NCI-H748 (cell line): ENCODE data around the gene SCAI.
"Not testable (repeated sequence)": the region's sequence is repeated elsewhere in the genome, so short reads cannot be mapped to it uniquely, and the experiment has no call there.

ENCODE experiments used
- DNase-seq: peaks from one replicate; lab custom pipeline; 2025; ENCODE audit not compliant: unreplicated experiment; lab: John Stamatoyannopoulos, UW

Gene SCAI

DNA sequence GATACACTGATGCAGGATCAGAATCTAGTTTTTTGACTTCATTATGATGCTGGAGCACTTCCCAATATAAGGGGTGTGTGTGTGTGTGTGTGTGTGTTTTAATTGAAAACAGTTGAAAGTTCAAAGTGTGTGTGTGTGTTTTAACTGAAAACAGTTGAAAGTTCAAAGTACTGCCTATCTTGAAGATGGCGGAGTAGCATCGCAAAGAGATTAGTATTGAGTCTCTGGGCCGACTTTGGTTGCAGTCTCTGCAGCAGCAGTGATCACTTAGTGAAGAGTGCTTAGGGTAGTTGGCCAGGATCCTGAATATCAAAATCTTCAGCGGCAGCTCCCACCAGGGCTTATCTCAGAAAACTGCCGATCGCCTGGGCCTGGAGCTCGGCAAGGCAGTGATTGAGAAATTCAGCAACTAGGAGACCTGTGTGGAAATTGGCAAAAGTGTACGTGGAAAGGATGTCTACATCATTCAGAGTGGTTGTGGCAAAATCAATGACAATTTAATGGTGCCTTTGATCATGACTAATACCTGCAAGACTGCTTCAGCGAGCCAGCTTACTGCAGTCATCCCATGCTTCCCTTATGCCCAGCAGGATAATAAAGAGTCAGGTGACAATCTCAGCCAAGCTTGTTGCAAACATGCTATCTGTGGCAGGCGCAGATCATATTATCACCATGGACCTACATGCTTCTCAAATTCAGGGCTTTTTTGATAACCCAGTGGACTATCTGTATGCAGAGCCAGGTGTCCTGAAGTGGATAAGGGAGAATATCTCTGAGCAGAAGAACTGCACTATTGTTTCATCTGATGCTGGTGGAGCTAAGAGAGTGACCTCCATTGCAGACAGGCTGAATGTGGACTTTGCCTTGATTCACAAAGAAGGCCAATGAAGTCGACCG is 7.3 kb upstream of the SCAI start:
- DNase-seq = no peak

DNA sequence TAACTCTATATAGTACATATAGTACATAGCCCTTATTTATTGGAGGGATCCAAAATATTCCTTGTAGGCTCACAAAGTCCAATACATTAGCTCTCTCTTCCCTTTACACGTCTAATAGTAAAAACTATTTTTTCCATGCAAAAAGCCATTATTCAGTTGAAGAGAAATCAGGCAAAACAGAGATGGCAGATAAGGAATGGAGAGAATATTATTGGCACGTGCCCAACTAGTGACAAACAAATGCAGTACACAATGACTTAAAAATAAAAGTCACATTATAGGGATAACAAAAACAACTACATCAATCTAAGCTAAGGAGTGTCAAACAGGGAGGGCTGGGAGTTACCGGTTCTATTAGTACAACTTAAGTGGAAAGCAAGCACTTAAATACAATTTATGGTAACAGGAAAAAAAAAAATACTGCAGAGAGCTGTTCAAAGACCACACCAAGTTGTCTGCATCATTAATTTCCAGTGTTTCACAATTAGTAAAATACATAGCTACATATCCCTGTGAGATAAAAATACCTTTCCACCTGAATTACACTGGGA is 4.1 kb upstream of the SCAI start:
- no peak for DNase-seq

DNA sequence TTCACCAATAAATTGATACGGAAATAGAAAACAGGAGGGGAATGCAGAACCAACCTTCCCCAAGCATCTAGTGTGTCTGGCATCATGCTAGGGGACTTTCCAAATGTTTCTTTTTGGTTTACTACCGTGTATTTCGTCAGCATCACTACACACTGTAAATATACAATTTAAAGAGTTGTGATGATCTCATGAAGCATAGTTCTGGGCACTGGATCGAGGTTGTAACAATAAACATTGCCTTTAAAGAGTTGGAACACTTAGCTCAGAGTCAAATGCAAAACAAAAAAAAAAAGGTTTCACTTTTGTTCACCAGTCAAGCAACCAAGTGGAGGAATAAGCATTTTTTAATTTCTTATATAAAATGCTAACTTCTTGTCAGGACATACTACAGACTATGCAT is 2.9 kb upstream of the SCAI start:
- DNase-seq = no peak

DNA sequence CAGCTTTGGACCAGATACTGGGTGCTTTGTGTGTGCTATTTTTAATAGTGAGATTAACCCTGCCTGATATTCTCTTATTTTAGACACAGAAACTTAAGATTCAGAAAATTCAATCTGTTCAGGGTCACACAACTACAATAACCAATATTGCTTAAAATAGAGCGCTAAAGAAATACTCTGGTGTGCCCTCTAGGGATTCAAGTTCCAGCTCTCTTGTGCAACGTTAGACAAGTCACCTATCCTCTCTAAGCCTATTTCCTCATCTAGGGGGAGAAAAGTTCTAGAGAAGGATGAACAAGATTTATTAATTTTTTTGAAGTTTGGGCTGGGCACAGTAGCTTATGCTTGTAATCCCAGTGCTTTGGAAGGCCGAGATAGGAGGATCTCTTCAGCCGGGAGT is 2.1 kb upstream of the SCAI start:
- DNase-seq = no peak

DNA sequence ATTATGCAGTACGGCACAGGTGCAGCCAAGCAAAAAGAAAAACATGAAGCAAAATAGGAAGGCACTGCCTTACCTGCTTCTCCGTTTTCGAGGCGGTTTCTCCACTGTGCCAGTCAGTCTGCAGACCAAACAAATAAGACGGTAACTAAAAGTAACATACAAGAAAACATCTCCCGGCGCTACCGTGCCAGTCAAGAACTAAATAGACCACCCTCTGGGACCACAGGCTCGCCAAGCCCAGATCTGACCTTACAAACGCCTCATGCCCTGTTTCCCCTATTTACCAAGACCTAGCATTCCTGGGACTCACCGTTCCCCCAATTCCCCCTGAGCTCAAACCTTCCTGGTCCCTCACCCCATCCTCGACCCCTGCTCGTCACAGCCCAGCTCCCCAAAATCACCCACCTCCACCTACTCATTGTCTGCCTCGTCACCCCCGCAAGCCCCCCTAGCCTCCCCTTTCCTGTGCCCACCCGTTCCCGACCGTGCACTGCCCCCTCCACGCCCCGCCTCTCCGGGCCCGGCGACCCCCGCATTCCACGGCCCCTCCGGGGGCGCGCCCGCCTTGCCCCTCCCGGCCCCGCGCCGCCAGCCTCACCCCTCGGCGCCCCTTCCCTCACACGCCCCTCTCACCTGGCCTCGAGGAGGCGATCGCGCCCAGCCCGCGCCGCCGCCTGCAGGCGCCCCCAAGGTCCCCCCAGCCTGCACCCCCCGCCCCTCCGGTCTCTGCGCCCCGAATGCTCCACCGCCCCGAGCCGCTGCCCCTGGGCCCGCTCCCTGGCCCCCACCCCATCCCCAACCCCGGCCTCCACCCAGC is 560 bp downstream of the SCAI start:
- DNase-seq = peak; percentile 70

DNA sequence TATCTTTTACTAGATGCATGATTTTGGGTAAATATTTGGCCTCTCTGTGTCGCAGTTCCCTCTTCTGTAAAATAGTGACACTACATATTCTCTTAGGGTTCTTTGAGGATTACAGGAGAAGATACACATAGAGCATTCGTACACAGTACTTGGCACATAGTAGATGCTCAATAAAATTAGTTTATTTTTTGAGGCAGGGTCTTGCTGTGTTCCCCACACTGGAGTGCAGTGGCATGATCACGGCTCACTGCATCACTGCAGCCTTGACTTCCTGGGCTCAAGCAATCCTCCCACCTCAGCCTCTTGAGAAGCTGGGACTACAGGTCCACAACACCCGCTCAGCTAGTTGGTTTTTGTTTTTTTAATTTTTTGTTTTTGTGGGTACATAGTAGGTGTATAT is 1.6 kb downstream of the SCAI start:
- no peak for DNase-seq

DNA sequence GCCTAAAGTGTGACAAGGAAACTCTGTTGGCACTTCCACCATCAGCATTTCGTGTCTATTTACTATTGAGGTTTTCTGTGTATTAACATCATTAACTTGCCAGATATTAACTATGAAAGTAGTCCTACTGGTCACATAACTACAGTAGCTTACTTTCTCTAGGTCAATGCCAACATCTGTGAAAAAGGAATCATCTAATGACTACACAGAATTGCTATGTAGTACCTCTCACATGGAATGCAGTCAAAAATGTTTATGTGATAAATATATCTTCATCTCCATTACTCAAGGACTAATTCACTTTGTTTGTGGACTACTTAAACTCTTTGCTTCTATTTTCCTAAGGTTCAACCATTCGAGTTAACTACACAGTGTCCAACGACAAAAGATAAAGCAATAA is 2.1 kb downstream of the SCAI start:
- DNase-seq = no peak

DNA sequence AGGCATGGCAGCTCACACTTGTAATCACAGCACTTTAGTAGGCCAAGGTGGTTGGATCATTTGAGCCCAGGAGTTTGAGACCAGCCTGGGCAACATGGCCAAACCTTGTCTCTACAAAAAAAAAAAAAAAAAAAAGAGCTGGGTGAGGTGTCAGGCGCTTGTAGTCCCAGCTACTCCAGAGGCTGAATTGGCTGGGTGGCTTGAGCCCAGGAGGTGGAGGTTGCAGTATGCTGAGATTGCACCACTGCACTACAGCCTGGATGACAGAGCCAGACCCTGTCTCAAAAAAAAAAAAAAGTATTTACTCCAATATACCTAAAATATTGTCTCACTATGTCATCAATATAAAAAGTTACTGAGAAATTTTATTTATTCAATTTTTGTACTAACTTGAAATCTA is 2.8 kb downstream of the SCAI start:
- DNase-seq = no peak

DNA sequence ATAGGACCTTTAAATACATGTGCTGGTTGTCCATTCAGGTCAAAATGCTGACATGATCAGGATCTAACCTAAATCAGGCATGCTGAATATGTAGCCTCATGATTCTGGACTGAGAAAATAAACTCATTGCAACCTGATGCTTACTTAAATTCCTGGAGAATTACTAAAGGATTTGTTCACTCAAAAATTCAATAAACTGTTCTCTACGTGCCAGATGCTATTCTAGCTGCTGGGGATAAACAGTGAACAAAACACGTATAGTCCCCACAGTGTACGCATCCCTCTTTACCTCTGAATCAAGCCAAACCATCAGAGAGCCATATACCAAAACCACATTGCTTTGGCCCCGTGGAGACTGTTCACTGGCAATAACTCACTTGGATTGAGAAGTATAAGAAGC is 6.1 kb downstream of the SCAI start:
- no peak for DNase-seq

DNA sequence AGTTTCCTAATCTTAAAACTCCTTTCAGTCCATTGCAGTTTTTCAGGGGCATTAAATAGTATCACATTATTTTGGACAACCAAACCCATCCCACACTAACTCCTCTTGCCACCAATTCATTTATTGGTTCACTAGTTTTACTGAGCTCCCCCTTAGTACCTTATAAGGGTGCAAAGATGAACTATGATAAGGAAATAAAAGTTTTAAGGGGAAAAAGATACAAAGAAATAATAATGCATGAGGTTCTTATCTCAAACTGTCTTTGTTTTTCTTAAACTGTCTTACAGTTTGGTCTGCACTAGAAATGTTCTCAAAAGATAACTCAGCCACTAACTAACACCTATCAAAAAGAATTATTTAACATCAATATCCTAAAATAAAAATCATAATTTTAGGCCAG is 8.4 kb downstream of the SCAI start:
- no peak for DNase-seq

DNA sequence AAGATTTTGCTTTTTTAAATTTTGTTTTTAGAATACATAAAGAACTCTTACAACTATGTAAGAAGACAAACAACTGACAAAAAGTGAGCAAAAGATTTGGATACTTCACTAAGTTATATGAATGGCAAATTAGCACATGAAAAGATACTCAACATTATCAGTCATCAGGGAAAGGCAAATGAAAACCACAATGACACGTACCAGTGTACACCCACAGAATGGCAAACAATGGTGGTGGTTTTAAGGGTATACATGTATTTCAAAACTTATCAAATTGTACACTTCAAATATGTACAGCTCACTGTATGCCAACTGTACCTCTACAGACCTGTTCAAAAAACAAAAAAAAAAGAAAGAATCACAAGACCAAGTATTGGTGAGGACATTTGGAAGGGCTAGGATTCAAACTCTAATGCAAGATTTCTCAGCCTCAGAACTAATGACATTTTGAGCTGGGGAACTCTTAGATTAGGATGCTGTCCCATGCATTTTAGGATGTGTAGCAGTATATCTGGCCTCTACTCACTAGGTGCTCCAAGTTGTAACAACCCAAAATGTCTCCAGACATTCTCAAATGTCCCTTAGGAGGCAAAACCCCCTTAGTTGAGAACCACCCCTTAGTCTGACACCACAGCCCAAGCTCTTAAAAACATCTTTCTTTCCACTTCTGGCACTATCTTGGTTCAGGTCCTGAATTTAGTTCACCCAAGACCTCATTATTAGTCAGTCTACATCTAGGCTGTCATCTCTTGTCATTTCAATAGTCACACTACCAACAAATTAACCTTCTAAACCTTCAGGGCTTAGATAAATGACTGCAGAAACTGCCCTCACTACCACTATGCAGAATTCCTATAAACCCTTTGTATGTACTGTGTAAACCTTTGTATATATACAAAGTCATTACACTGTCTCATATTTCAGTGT is 9.7 kb downstream of the SCAI start:
- no peak for DNase-seq

DNA sequence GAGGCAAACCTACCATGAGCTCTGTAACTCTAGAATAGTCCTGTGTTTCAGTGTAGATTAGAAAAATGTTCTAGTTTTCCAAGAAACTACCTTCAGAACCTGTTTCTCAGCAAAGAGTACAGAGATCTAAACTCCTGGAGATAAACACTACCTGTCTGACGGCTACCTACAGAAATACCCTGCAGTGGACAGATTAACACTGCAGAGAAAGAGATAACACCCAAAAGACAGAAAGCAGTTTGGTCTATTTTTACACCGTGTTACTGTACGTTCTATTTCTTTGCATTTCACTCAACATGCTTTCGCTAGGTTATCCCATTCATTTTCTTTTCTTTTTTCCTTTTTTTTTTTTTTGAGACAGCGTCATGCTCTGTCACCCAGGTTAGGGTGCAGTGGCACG is 11.6 kb downstream of the SCAI start:
- DNase-seq = no peak

DNA sequence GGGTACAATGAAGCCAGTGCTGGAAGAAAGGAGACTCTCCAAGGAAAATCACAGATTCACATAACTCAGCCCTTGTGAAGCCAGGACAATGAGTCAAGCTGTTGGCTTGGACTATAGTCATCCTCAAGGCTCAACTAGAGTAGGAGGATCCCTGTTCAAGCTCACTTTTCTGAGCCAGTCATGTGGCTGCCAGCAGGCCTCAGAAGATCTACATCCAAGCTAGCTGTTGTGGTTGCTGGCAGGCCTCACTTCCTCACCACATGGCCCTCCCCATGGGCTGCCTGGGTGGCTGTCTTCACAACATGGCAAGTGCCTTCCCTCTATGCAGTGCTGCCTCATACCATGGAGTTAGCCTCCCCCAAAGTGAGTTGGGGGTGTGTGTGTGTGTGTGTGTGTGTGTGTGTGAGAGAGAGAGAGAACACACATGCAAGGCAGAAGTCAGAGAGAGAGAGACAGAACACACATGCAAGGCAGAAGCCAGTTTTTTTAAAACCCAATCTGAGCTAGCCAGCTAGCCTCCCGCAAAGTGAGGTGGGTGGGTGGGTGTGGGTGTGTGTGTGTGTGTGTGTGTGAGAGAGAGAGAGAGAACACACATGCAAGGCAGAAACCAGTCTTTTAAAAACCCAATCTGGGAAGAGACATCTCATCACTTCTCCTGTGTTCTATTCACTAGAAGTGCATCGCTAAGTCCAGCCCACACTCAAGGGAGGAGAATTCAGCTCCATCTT is 17.1 kb downstream of the SCAI start:
- no peak for DNase-seq

DNA sequence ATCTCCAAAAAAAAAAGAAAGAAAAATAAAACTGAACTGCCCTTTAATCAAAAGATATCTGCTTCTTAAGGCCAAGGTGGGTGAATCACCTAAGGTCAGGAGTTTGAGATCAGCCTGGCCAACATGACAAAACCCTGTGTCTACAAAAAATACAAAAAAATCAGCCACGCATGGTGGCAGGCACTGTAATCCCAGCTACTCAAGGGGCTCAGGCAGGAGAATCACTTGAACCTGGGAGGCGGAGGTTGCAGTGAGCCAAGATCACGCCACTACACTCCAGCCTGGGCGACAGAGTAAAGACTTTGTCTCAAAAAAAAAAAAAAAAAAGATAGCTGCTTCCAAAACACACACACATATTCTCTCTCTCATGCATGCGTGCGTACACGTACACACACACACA is 17.8 kb downstream of the SCAI start:
- no peak for DNase-seq

DNA sequence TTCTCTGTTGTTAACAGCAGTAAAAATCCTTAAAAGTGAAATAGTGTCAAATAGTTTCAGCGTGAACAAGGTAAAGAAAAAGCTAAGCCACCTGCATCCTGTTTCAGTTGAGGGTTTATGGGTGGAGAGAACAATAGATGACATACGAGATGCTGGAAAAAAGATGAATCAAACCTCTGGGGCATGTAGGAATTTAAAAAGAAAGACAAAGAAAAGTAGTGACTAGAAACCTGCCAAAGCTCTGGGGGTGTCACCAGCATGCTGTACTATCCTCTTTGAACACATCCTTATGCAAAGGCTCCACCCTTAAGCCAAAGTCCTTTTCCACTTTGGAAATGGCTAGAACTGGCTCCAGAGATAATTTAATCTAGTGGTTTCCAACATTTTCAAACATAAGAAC is 22.2 kb downstream of the SCAI start:
- DNase-seq = no peak

DNA sequence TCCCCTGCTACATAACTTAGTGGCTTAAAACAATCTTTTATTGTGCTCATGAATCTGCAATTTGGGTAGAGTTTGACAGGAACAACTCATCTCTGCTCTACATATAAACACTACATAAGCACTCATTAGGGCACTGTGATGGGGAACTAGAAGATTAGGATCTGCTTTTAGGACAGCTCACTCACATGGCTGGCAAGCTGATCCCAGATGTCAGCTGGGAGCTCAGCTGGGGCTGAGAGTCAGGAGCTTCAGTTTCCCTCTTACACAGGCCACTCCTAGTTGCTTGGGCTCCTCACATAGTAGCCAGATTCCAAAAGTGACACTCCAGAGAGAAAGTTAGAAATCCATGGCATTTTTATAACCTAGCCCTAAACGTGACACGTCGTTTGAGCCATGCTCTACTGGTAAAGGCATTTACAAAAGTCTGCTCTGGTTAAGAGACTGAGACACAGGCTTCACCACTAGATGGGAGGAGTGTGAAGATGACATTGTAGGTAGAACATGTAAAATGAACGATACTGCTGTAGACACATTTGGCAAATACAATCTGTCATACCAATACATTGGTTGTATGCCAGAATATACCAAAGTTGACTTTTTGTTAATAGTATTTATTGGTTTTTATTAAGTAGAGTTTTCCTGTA is 23.6 kb downstream of the SCAI start:
- no peak for DNase-seq

DNA sequence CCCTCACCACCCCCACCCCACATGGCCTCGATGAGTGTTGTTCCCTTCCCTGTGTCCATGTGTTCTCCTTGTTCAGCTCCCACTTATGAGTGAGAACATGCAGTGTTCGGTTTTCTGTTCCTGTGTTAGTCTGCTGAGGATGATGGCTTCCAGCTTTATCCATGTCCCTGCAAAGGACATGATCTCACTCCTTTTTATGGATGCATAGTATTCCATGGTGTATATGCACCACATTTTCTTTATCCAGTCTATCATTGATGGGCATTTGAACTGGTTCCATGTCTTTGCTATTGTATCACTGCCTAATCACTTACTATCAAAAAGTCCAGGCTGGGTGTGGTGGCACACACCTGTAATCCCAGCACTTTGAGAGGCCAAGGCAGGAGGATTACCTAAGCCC is 24.6 kb downstream of the SCAI start:
- DNase-seq = not testable (repeated sequence)

DNA sequence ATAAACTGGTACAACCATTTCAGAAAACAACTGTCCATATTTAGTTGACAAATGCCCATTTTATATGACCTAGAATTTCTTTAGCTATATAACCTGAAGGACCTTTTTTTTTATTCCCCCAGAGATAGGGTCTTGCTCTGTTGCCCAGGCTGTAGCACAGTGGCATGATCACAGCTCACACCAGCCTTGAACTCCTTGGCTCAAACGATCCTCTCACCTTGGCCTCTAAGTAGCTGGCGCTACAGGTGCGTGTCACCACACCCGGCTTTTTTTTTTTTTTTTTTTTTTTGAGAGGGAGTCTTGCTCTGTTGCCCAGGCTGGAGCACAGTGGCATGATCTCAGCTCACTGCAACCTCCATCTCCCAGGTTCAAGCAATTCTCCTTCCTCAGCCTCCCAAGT is 28.8 kb downstream of the SCAI start:
- not testable (repeated sequence) for DNase-seq

DNA sequence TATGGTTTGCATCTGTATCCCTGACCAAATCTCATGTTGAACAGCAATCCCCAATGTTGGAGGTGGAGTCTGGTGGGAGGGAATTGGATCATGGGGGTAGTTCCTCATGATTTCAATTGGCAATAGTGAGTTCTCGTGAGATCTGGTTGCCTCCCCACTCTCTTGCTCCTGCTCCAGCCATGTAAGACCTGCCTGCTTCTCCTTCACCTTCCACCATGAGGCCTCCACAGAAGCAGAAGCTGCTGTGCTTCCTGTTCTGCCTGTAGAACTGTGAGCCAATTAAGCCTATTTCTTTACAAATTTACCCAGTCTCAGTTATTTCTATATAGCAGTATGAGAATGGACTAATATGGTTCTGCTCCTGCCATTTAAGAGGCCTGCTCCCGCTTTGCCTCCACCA is 32.9 kb downstream of the SCAI start:
- no peak for DNase-seq

DNA sequence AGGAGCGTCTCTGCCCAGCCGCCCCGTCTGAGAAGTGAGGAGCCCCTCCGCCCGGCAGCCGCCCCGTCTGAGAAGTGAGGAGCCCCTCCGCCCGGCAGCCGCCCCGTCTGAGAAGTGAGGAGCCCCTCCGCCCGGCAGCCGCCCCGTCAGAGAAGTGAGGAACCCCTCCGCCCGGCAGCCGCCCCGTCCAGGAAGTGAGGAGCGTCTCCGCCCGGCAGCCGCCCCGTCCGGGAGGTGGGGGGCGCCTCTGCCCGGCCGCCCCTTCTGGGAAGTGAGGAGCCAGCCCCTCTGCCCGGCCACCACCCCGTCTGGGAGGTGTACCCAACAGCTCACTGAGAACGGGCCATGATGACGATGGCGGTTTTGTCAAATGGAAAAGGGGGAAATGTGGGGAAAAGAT is 34.8 kb downstream of the SCAI start:
- DNase-seq = not testable (repeated sequence)
